Keratinocyte (primary cell): ENCODE data around the gene CCDC38.
A peak's percentile ranks its signal among the peaks of the same experiment; 100 is the strongest.

Experiments
- EZH2 ChIP-seq: IDR thresholded peaks from one replicate; pipeline ENCODE4 v1.6.1; 2012; ENCODE audit warnings: inconsistent platforms, mild to moderate bottlenecking, low read length, moderate library complexity
- TF ChIP-seq, protein P1 (sequence below), 3 experiments: IDR thresholded peaks in 1 of 3; conservative IDR thresholded peaks in 1 of 3; optimal IDR thresholded peaks in 1 of 3; 2 replicates in 2 of 3; 3 replicates in 1 of 3; pipeline versions ENCODE3 to v1.5.1; 2011; ENCODE audit warnings: low read length in 3 of 3, mild to moderate bottlenecking in 3 of 3, moderate library complexity in 2 of 3, control low read depth in 1 of 3, inconsistent platforms in 1 of 3; ENCODE audit not compliant: insufficient read depth in 2 of 3; ENCODE audit errors: extremely low read depth in 1 of 3

DNA sequence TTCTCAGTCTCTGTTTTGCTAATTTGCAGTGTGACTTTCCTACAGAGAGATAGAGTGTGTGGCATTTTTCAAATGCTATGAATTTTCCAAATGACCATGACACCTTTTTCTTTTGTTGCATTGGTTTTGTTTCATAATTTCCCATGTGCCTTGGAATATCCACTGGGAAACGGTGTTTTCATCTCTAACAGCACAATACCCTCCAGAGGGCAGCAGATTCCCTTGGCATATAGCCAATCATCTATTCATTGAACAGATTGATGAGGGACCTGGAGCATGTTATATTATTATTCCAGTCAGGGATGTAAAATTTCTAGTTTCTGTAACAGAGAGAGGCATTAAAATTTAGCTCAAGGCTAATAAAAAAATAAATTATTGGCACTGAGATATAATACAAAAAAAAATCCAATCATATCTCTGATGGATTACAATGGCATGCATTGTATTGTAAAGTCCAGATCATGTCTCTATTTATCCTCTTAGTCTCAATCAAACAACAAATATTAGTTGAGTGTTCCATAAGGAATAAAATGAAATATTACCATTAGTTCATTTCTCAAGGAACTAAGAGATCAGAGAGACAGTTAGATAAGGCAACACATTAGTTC, 122.2 kb downstream of the CCDC38 start:
- TF ChIP-seq, protein P1, sequence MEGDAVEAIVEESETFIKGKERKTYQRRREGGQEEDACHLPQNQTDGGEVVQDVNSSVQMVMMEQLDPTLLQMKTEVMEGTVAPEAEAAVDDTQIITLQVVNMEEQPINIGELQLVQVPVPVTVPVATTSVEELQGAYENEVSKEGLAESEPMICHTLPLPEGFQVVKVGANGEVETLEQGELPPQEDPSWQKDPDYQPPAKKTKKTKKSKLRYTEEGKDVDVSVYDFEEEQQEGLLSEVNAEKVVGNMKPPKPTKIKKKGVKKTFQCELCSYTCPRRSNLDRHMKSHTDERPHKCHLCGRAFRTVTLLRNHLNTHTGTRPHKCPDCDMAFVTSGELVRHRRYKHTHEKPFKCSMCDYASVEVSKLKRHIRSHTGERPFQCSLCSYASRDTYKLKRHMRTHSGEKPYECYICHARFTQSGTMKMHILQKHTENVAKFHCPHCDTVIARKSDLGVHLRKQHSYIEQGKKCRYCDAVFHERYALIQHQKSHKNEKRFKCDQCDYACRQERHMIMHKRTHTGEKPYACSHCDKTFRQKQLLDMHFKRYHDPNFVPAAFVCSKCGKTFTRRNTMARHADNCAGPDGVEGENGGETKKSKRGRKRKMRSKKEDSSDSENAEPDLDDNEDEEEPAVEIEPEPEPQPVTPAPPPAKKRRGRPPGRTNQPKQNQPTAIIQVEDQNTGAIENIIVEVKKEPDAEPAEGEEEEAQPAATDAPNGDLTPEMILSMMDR (optimal IDR thresholded peaks at IDR 0.05 in 1 of 3, IDR thresholded peaks at IDR 0.05 in 1 of 3, conservative IDR thresholded peaks at IDR 0.05 in 1 of 3; ENCODE audit: extremely low read depth in 1 of 3, insufficient read depth in 2 of 3, low read length in 3 of 3) = peak; percentile 37 to 65 (median 56)
- TF ChIP-seq EZH2 = no peak
